CD14-positive monocyte (primary cell): Measurements from ENCODE around the gene LIN7A. TPM values are rescaled to one million over a fixed set of nuclear protein-coding genes. Genes with fewer than 3 reads are reported as not detected.

Experiments
- DNase-seq, 3 donors: peaks; one replicate each; pipeline ENCODE4 v3.0.0-alpha.2; 2011 to 2022
- H2AFZ ChIP-seq: 2 replicates; pipeline ENCODE4 v1.6.0; 2012; ENCODE audit warnings: mild to moderate bottlenecking, low read depth, low read length, inconsistent platforms; ENCODE audit not compliant: insufficient read depth, poor library complexity, severe bottlenecking
- H3K27ac ChIP-seq, 2 donors: 1 replicate in 1 of 2; 2 replicates in 1 of 2; pipeline ENCODE4 v1.5.1; 2012 to 2013; ENCODE audit warnings: low read length in 2 of 2, control low read depth in 1 of 2, inconsistent platforms in 1 of 2, low read depth in 1 of 2, mild to moderate bottlenecking in 1 of 2
- H3K27me3 ChIP-seq, 2 donors: one replicate each; pipeline versions ENCODE4 v1.6.0 to v1.6.1; 2011 to 2013; ENCODE audit warnings: low read length in 2 of 2; ENCODE audit not compliant: control insufficient read depth in 2 of 2, insufficient read depth in 2 of 2
- H3K36me3 ChIP-seq, 2 donors: replicated peaks in 1 of 2; 1 replicate in 1 of 2; 2 replicates in 1 of 2; pipeline versions ENCODE4 v1.5.1 to v1.6.1; 2012 to 2013; ENCODE audit warnings: low read length in 2 of 2, control low read depth in 1 of 2, inconsistent platforms in 1 of 2, mild to moderate bottlenecking in 1 of 2; ENCODE audit not compliant: insufficient read depth in 2 of 2, control insufficient read depth in 1 of 2
- H3K4me1 ChIP-seq, 2 donors: 1 replicate in 1 of 2; 2 replicates in 1 of 2; pipeline versions ENCODE4 v1.5.1 to v1.6.1; 2012 to 2013; ENCODE audit warnings: low read length in 2 of 2, control low read depth in 1 of 2, inconsistent platforms in 1 of 2, mild to moderate bottlenecking in 1 of 2, moderate library complexity in 1 of 2; ENCODE audit not compliant: insufficient read depth in 2 of 2, control insufficient read depth in 1 of 2
- H3K4me2 ChIP-seq: replicated peaks from 2 replicates; pipeline ENCODE3; 2012; ENCODE audit warnings: low read length, moderate library complexity, mild to moderate bottlenecking; ENCODE audit not compliant: poor library complexity, severe bottlenecking; ENCODE audit errors: extremely low read depth
- H3K4me3 ChIP-seq, 3 experiments: fragments of 200-600 bp in 1 of 3; sonication (generic) in 1 of 3; replicated peaks in 1 of 3; 1 replicate in 2 of 3; 2 replicates in 1 of 3; pipeline ENCODE4 v1.5.1; 2011 to 2013; ENCODE audit warnings: low read length in 3 of 3, mild to moderate bottlenecking in 3 of 3, control low read depth in 2 of 3, low read depth in 2 of 3, inconsistent platforms in 1 of 3, moderate library complexity in 1 of 3
- H3K79me2 ChIP-seq: 2 replicates; pipeline ENCODE4 v1.6.0; 2012; ENCODE audit warnings: mild to moderate bottlenecking, control low read depth, inconsistent platforms, low read length, moderate library complexity; ENCODE audit not compliant: insufficient read depth
- H3K9ac ChIP-seq: 2 replicates; pipeline ENCODE4 v1.6.0; 2017; ENCODE audit warnings: low read length, mild to moderate bottlenecking; ENCODE audit not compliant: insufficient read depth, poor library complexity, severe bottlenecking
- H3K9me3 ChIP-seq, 2 donors: replicated peaks in 1 of 2; 1 replicate in 1 of 2; 2 replicates in 1 of 2; pipeline versions ENCODE4 v1.5.1 to v1.6.1; 2012 to 2013; ENCODE audit warnings: low read length in 2 of 2, control low read depth in 1 of 2; ENCODE audit not compliant: control insufficient read depth in 1 of 2, insufficient read depth in 1 of 2
- H4K20me1 ChIP-seq: 2 replicates; pipeline ENCODE4 v1.6.0; 2012; ENCODE audit warnings: mild to moderate bottlenecking, low read length, control low read depth, moderate library complexity; ENCODE audit not compliant: insufficient read depth
- H3K27ac Mint-ChIP-seq, 7 donors: one replicate each; pipeline ENCODE4 v1.8.0; 2020; ENCODE audit warnings: mild to moderate bottlenecking in 7 of 7, mixed read lengths in 7 of 7, moderate library complexity in 6 of 7, inconsistent platforms in 2 of 7
- H3K27me3 Mint-ChIP-seq, 3 donors: one replicate each; pipeline ENCODE4 v1.8.0; 2021 to 2022; ENCODE audit warnings: low read depth in 3 of 3, mild to moderate bottlenecking in 3 of 3, mixed read lengths in 3 of 3, moderate library complexity in 3 of 3, inconsistent platforms in 1 of 3
- H3K36me3 Mint-ChIP-seq, 2 donors: one replicate each; pipeline ENCODE4 v1.8.0; 2020; ENCODE audit warnings: mixed read lengths in 2 of 2, inconsistent platforms in 1 of 2, mild to moderate bottlenecking in 1 of 2
- H3K4me1 Mint-ChIP-seq: one replicate; pipeline ENCODE4 v1.8.0; 2020; ENCODE audit warnings: mild to moderate bottlenecking, mixed read lengths
- H3K4me3 Mint-ChIP-seq, 2 donors: one replicate each; pipeline ENCODE4 v1.8.0; 2020; ENCODE audit warnings: mild to moderate bottlenecking in 2 of 2, mixed read lengths in 2 of 2, moderate library complexity in 1 of 2
- H3K9me3 Mint-ChIP-seq, 7 donors: one replicate each; pipeline ENCODE4 v1.8.0; 2020 to 2022; ENCODE audit warnings: mixed read lengths in 7 of 7, mild to moderate bottlenecking in 6 of 7, moderate library complexity in 6 of 7, inconsistent platforms in 2 of 7
- WGBS: methylation state at CpG from one replicate; pipeline ENCODE4 v1.1.5; 2013; ENCODE audit warnings: missing lambda C conversion rate; ENCODE audit not compliant: insufficient coverage; 5-methylcytosine and 5-hydroxymethylcytosine counted together
- intact Hi-C, 2 donors: fragments of 100-400 bp; cut with micrococcal nuclease; formaldehyde crosslinking; loops; one replicate each; pipeline versions ENCODE4 v1.15.0 to v1.15.1; 2023
- polyA plus RNA-seq, 3 donors: library from polyadenylated mRNA; depleted of rRNA in 1 of 3; unstranded in 2 of 3; stranded (reverse) in 1 of 3; fragments of 300-500 nt in 2 of 3; fragments of >200 nt in 1 of 3; fragmentation: Illumina TruSeq in 2 of 3; gene quantifications; 1 replicate in 2 of 3; 2 replicates in 1 of 3; pipeline ENCODE4 v1.2.3, GENCODE V29; 2012 to 2021
- TF ChIP-seq, protein P1 (sequence below): fragments of 200-600 bp; IDR thresholded peaks from one replicate; pipeline ENCODE4 v1.8.0; 2022; ENCODE audit warnings: antibody characterized with exemption, mild to moderate bottlenecking

LIN7A gene
- polyA plus RNA-seq, 3 donors = 8.0 to 16.6 (median 15.2) TPM

DNA sequence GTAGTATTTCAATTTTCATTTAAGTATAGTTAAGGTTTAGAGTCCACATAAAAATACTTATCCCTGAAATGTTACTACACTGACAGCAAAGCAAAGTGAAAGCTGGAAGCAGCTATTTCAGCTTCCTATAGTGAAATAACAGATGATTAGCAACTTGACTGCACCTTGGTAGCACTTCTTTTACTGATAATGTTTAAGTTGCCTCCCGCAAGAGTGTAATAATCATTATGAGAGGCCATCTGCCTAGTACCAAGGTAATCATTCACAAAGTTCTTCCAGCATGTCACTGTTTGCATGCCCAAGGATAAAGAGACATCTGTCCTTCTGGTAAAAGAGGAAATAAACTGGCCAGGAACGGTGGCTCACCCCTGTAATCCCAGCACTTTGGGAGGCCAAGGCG is 69.8 kb downstream of the LIN7A start:
- Histone ChIP-seq H3K27me3 (no peaks in the 10 kb centered on the region), H3K4me3 (no peak overlapping the region), H4K20me1 (peaks cover 7% of the 10 kb centered on the region), H2AFZ (no peak overlapping the region), H3K36me3 (peaks cover 1 to 8% of the 10 kb centered on the region in 2 donors), H3K79me2 (peaks cover 19% of the 10 kb centered on the region), H3K4me1 (peaks cover 0 to under 1% of the 10 kb centered on the region in 2 donors), H3K4me2 (no peak overlapping the region), H3K9ac (no peak overlapping the region), H3K27ac (no peak overlapping the region), H3K9me3 (no peaks in the 10 kb centered on the region)
- WGBS = no CpG with 5 or more reads among the region's 3 CpGs
- H3K27ac Mint-ChIP-seq = no peak overlapping the region
- intact Hi-C loops = no loop called here
- no peak overlapping the region for H3K4me3 Mint-ChIP-seq
- DNase-seq = no peak
- H3K4me1 Mint-ChIP-seq = peaks cover 10% of the 10 kb centered on the region
- H3K36me3 Mint-ChIP-seq = peaks cover 11 to 16% of the 10 kb centered on the region in 2 donors
- TF ChIP-seq, protein P1, sequence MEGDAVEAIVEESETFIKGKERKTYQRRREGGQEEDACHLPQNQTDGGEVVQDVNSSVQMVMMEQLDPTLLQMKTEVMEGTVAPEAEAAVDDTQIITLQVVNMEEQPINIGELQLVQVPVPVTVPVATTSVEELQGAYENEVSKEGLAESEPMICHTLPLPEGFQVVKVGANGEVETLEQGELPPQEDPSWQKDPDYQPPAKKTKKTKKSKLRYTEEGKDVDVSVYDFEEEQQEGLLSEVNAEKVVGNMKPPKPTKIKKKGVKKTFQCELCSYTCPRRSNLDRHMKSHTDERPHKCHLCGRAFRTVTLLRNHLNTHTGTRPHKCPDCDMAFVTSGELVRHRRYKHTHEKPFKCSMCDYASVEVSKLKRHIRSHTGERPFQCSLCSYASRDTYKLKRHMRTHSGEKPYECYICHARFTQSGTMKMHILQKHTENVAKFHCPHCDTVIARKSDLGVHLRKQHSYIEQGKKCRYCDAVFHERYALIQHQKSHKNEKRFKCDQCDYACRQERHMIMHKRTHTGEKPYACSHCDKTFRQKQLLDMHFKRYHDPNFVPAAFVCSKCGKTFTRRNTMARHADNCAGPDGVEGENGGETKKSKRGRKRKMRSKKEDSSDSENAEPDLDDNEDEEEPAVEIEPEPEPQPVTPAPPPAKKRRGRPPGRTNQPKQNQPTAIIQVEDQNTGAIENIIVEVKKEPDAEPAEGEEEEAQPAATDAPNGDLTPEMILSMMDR = no peak
- H3K9me3 Mint-ChIP-seq = no peaks in the 10 kb centered on the region
- no peaks in the 10 kb centered on the region for H3K27me3 Mint-ChIP-seq

DNA sequence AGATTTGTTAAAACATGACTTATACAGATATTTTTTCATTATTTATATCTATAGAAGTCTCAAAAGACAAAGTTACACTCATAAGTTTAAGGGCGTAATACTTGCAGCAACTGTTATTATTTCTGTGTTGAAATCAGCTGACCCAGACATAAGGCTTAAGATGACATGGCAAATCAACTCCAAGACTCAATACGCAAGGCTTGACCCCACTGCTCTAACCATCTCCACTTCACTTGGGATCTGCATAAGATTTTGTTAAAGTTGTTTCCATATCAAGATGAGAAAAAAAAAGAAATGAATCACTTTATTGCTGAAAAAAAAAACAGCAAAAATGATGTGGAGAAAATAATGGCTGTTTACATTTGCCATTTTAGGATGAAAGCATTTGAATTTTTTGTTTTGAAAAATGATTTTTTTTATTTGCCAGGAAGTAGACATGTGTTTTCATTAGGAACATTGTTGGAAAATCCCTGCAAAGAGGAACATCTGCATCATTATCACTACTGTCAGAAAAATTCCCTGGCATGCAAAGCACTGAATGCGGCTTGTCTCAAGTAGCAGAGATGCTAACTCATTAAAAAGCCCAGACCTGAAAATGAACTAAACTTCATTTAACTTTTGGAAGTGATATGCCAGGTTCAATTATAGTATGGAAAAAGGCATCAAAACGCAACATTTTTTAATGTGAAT is 73.5 kb downstream of the LIN7A start:
- H2AFZ ChIP-seq = no peak overlapping the region
- Mint-ChIP-seq H3K4me3 (no peak overlapping the region), H3K27me3 (peaks cover 0 to 2% (median 0%) of the 10 kb centered on the region in 3 donors), H3K27ac (no peak overlapping the region), H3K36me3 (peaks cover 13 to 21% of the 10 kb centered on the region in 2 donors), H3K4me1 (peaks cover 21% of the 10 kb centered on the region), H3K9me3 (no peaks in the 10 kb centered on the region)
- H3K9me3 ChIP-seq = no peaks in the 10 kb centered on the region
- no peak for DNase-seq
- peaks cover 2 to 9% of the 10 kb centered on the region in 2 donors for H3K4me1 ChIP-seq
- TF ChIP-seq, protein P1 = no peak
- no peak overlapping the region for H3K27ac ChIP-seq
- intact Hi-C loops = no loop called here
- H4K20me1 ChIP-seq = peaks cover 4% of the 10 kb centered on the region
- H3K9ac ChIP-seq = no peak overlapping the region
- H3K79me2 ChIP-seq = peaks cover 21% of the 10 kb centered on the region
- peaks cover 0 to 8% of the 10 kb centered on the region in 2 donors for H3K36me3 ChIP-seq
- no CpG with 5 or more reads among the region's 4 CpGs for WGBS
- H3K4me2 ChIP-seq = no peak overlapping the region
- no peaks in the 10 kb centered on the region for H3K27me3 ChIP-seq
- H3K4me3 ChIP-seq = no peak overlapping the region
